ENCODE data around the gene ZNF217. TPM values are rescaled to one million over a fixed set of nuclear protein-coding genes. Genes with fewer than 3 reads are reported as not detected.
"Not testable (repeated sequence)": the region's sequence is repeated elsewhere in the genome, so short reads cannot be mapped to it uniquely, and the experiment has no call there.

The ZNF217 gene
- total RNA-seq, 1 donor from 2014 or later, result 30.9 TPM

GRCh38 chr20:53584550-53584913, 9.1 kb downstream of the ZNF217 start:
- ATAC-seq; H3K27ac ChIP-seq; H3K4me3 ChIP-seq; H3K27me3 ChIP-seq; intact Hi-C loops (cut with DNase I); H3K9me3 ChIP-seq; DNase-seq: not testable (repeated sequence)
- peaks cover 58% of the 10 kb centered on the region for H3K4me1 ChIP-seq
- H3K36me3 ChIP-seq, result peaks cover 23% of the 10 kb centered on the region

GRCh38 chr20:53583660-53584549, 9.7 kb downstream of the ZNF217 start:
- H3K4me3 ChIP-seq; intact Hi-C loops (cut with DNase I); ATAC-seq; H3K27ac ChIP-seq; DNase-seq; H3K27me3 ChIP-seq; H3K9me3 ChIP-seq: not testable (repeated sequence)
- H3K4me1 ChIP-seq, result peaks cover 64% of the 10 kb centered on the region
- peaks cover 23% of the 10 kb centered on the region for H3K36me3 ChIP-seq

- Histone ChIP-seq H3K4me3 (peak overlapping the region; percentile 20), H3K27ac (peak overlapping the region; percentile 70), H3K27me3 (no peaks in the 10 kb centered on the region)
Measured at GRCh38 chr20:53582574-53583351, 10.9 kb downstream of the ZNF217 start.

GRCh38 chr20:53582251-53582570, 11.4 kb downstream of the ZNF217 start:
- DNase-seq, result no peak
- Histone ChIP-seq H3K9me3 (no peaks in the 10 kb centered on the region), H3K36me3 (peaks cover 31% of the 10 kb centered on the region), H3K4me1 (peaks cover 62% of the 10 kb centered on the region), H3K27ac (peak overlapping the region; percentile 70), H3K4me3 (peak overlapping the region; percentile 20), H3K27me3 (no peaks in the 10 kb centered on the region)
- ATAC-seq, result no peak
- intact Hi-C loops (cut with DNase I), result no loop called here
- no peak for TF ChIP-seq CTCF (IDR thresholded peaks at IDR 0.05)

More at GRCh38 chr20:53582574-53583351, 10.9 kb downstream of the ZNF217 start:
- H3K4me1 ChIP-seq, result peaks cover 62% of the 10 kb centered on the region
- peak; percentile 72 for ATAC-seq
- no peaks in the 10 kb centered on the region for H3K9me3 ChIP-seq
- H3K36me3 ChIP-seq, result peaks cover 26% of the 10 kb centered on the region
- intact Hi-C loops (cut with DNase I), result no loop called here
- no peak for DNase-seq
- no peak for TF ChIP-seq CTCF (IDR thresholded peaks at IDR 0.05)

GRCh38 chr20:53581444-53582250, 12.0 kb downstream of the ZNF217 start:
- Histone ChIP-seq H3K27me3 (no peaks in the 10 kb centered on the region), H3K36me3 (peaks cover 37% of the 10 kb centered on the region), H3K4me3 (peak overlapping the region; percentile 20), H3K4me1 (peaks cover 61% of the 10 kb centered on the region), H3K27ac (peak overlapping the region; percentile 74), H3K9me3 (no peaks in the 10 kb centered on the region)
- no peak for TF ChIP-seq CTCF (IDR thresholded peaks at IDR 0.05)
- peak; percentile 63 for DNase-seq
- intact Hi-C loops (cut with DNase I), result no loop called here
- no peak for ATAC-seq

GRCh38 chr20:53580376-53581111, 13.1 kb downstream of the ZNF217 start:
- Histone ChIP-seq H3K27me3 (no peaks in the 10 kb centered on the region), H3K4me1 (peaks cover 50% of the 10 kb centered on the region), H3K36me3 (peaks cover 48% of the 10 kb centered on the region), H3K9me3 (no peaks in the 10 kb centered on the region), H3K27ac (peak overlapping the region; percentile 74), H3K4me3 (peak overlapping the region; percentile 30)
- ATAC-seq (no peak), DNase-seq (no peak)
- intact Hi-C loops (cut with DNase I), result no loop called here
- no peak for TF ChIP-seq CTCF (IDR thresholded peaks at IDR 0.05)
